ENCODE results near the gene NEURL1.

- TF ChIP-seq CTCF (conservative IDR thresholded peaks at IDR 0.05) (no peak), ZFX (IDR thresholded peaks at IDR 0.05) (no peak)
Observed at GRCh38 chr10:103474077-103474476, 19.4 kb upstream of the NEURL1 start.

Data from C4-2B (cell line).